GM21786 (cell line): ENCODE data around the gene SPPL2B.
"Not testable (repeated sequence)": the region's sequence is repeated elsewhere in the genome, so short reads cannot be mapped to it uniquely, and the experiment has no call there.

ENCODE experiments used
- ATAC-seq: cut with Tn5 transposase; IDR thresholded peaks from one replicate; pipeline ENCODE4 v1.9.1; 2021; ENCODE audit not compliant: unreplicated experiment

SPPL2B gene

DNA sequence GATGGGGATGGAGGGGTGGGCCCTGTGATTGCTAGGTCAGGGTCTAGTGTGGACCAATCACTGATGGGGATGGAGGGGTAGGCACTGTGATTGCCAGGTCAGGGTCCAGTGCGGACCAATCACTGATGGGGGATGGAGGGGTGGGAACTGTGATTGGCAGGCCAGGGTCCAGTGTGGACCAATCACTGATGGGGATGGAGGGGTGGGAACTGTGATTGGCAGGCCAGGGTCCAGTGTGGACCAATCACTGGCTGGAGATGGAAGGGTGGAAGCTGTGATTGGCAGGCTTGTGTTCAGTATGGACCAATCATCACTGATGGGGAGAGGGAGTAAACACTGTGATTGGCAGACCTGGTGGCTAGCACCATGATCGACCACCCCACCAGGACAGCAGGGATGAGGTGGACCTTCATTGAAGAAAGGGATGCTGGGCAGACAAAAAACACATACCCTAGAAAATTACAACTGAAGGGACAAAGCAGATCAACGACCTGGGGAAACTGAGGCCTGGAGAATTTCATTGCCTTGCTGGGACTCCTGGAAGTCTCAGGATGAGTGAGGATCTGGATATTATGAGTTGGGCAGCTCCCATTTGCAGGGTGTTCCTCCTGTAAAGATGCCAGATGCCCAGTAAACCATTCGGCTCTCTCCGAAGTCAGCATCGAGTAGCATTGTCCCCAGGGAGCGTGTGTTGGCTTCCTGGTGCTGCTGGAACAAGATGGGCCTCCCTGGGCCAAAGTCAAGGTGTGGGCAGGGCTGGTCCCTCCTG lies 47.1 kb downstream of the SPPL2B start:
- no peak for ATAC-seq

DNA sequence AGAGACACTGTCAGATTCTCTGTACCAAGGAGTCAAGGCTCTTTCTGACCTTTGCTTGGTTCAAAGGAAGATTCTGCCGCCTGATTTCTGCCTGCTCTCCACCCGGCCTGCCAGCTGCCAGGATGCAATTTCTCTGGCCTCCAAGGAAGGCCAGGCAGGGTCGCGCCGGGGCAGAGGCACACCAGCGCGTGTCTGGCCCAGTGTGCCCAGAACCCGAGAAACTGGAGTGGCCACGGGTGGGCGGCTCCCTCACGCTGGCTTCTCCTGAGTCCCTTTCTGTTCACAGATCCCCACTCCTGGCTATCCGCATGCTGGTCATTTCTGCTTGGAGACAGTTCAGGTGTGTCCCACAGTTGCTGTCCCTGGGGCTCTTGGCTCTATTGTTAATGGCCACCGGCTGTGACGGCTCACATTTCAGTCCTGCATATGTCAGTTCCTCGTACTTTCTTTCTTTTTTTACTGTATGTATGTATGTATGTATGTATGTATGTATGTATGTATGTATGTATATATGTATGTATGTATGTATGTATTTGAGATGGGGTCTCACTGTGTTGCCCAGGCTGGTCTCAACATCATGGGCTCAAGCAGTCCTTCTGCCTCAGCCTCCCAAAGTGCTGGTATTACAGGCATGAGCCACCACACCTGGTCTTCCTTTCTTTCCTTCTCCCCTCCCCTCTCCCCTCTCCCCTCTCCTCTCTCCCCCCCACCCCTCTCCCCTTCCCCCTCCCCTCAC lies 48.5 kb downstream of the SPPL2B start:
- ATAC-seq = no peak

DNA sequence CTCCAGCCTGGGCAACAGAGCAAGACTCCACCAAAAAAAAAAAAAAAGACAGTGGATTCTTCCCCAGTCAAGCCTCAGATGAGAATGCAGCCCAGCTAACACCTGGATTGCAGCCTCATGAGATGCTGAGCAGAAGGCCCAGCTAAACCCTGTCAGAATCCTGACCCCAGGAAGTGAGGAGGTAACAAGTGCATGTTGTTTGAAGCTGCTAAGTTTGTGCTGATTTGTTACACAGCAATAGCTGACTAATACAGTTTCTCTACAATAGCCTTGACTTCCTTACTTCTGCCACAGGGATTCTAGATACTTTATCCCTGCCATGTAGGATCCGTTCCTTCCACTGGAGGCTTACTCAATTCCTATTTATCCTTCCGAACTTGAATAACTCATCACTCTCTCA lies 52.1 kb downstream of the SPPL2B start:
- no peak for ATAC-seq

DNA sequence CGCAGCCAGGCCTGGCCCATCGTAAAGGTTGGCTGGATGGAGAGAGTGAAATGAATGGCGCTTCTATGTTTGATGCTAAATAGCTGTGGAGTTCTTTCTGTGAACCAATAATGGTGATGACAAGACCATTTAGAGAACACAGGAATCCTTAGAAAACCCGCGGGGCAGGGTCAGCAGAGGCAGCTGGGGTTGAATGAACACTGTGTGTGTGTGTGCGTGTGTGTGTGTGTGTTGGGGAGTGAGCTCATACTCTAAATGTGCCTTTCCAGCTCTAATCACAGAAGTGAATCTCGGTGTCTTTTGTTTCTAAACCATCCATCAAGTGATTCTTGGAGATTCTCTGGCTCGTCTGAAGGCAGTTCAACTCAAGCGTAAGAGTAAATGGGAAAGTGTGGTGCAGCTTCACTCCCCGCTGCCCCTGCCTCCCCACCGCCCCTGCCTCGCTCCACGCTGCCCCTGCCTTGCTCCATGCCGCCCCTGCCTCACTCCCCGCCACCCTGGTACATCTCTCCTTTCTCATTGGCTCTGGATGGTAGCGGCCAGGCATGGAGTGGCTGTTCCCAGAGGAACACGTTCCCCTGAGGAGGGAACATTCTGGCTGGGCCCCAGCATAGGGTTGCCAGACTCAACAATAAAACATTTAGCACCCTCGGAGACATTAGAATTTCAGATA lies 52.8 kb downstream of the SPPL2B start:
- ATAC-seq = no peak

DNA sequence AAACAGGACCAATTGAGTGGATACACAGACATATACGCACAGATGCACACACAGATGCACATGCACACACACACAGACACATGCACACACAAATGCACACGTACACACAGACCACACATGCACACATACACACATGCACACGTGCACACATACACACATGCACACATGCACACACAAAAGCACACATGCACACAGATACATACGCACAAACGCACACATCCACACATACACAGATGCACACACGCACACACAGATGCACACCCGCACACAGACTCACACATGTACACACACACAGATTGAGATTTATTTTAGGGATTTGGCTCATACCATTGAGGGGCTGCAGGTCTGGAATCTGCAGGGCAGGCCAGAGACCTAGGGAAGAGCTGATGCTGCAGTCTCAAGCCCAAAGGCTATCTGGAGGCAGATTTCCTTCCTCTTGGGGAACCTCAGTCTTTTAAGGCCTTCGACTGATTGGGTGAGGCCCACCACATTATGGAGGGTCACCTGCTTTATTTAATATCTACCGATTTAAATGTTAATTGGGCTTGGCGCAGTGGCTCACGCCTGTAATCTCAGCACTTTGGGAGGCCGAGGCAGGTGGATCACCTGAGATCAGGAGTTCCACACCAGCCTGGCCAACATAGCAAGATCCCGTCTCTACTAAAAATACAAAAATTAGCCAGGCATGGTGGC lies 54.2 kb downstream of the SPPL2B start:
- ATAC-seq = no peak

DNA sequence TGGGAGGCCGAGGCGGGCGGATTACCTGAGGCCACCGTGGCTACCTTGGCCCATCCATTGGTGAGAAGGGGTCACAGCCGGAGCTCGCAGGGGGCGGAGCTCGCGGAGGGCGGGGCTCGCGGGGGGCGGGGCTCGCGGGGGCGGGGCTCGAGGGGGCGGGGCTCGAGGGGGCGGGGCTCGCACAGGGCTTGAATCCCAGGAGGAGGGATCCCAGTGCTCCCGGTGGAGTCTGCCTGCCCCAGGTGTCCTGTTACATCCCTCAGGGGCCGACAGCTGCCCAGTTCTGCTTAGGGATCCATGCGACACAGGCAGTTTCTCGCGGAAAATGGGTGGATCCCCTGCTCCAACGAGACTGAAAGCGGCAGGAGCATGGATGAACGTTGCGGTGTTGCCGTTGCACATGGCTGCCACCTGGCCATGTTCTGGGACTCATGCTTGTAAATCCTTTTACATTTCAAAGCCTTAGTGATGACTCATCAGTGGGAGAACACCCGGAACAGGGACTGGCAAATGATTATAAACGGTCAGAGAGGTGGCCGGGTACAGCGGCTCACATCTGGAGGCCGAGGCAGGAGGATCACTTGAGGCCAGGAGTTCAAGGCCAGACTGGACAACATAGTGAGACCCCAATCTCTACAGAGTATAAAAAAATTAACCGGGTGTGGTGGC lies 56.7 kb downstream of the SPPL2B start:
- ATAC-seq = no peak

DNA sequence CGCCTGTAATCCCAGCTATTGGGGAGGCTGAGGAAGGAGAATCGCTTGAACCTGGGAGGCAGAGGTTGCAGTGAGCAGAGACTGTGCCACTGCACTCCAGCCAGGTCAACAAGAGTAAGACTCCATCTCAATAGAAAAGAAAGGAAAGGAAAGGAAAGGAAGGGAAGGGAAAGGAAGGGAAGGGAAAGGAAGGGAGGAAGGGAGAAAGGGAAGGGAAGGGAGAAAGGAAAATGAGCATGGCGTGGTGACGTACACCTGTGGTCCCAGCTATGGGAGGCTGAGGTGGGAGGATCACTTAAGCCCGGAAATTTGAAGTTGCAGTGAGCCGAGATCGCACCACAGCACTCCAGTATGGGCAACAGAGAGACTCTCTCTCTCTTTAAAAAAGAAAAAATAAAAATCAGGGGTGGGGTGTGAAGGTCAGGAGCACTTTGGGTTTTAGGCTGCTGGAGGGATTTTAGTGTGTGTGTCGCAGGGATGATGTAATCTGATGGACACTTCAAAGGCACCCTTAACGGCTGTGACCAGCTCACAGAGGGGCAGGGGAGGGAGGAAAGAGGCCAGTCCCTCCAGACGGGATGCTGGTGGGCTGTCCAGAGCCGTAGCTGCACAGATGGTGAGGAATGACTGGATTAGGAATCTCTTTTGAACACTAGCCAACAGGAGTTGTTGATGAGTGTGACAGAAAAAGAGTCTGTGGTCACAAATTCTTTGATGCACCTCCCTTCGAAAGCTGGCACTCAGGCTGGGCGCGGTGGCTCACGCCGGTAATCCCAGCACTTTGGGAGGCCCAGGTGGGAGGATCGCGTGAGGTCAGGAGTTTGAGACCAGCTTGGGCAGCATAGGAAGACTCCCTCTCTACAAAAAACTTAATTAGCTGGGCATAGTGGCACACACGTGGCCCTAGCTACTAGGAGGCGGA lies 59.1 kb downstream of the SPPL2B start:
- ATAC-seq = no peak

DNA sequence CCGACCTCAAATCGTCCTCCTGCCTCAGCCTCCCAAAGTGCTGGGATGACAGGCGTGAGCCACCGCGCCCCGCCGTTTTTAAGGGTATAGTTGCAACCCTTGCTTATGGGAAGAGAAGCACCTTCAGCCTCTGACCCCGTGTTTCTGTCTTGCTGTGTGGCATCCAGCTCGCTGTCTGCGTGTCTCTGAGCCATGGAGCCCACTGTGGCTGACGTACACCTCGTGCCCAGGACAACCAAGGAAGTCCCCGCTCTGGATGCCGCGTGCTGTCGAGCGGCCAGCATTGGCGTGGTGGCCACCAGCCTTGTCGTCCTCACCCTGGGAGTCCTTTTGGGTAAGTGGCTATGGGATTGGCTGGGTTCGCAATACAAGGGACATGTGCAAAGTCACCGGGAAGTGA lies 61.1 kb downstream of the SPPL2B start:
- ATAC-seq = no peak

DNA sequence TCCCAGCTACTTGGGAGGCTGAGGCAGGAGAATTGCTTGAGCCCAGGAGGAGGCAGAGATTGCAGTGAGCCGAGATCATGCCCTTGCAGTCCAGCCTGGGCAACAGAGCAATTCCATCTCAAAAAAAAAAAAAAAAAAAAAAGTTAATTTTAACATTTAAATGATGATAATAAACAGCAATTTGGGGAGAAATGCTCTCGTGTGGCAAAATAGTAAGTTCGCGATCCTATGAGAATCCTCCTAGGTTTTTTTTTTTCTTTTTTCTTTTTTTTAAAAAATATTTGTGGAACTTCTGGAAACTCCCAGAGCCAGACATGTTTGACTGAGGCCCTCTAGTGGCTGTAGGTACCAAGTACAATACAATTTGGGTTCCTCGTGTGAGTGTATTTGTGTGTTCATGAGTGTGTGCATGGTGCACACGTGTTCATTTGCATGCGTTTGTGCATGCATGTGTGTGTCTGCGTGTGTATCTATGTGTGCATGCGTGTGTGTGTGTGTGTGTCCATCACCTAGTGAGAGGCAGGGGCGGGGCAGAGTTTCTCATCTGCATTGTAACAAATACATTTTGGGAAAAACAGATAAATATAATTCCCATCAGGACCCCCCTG lies 62.7 kb downstream of the SPPL2B start:
- ATAC-seq = no peak

DNA sequence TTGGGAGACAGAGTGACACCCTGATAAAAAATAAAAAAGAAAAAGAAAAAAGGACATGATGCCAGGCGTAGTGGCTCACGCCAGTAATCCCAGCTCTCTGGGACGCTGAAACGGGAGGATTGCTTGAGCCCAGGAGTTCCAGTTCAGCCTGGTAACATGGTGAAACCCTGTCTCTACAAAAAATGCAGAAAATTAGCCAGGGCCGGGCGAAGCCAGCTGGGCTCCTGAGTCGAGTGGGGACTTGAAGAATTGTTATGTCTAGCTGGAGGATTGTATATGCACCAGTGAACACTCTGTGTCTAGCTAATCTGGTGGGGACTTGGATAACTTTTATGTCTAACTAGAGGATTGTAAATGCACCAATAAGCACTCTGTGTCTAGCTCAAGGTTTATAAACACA lies 63.9 kb downstream of the SPPL2B start:
- no peak for ATAC-seq

DNA sequence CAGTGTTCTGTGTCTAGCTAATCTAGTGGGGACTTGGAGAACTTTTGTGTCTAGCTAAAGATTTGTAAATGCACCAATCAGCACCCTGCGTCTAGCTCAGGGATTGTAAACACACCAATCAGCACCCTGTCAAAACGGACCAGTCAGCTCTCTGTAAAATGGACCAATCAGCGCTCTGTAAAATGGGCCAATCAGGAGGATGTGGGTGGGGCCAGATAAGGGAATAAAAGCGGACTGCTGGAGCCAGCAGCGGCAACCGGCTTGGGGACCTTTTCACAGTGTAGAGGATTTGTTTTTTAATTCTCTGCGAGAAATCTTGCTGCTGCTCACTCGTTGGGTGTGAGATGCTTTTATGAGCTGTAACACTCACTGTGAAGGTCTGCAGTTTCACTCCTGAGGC lies 64.4 kb downstream of the SPPL2B start:
- ATAC-seq = not testable (repeated sequence)

DNA sequence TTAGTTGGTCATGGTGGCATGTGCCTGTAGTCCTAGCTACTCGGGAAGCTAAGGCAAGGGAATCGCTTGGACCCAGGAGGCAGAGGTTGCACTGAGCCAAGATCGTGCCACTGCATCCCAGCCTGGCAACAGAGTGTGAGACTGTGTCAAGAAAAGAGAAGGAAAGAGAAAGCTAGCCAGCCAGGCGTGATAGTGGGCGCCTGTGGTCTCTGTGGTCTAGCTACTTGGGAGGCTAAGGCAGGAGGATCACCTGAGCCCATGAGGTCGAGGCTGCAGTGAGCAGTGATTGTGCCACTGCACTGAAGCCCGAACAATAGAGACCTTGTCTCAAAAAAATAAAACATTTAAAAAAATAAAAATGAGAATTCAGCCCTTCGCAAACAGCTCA lies 65.6 kb downstream of the SPPL2B start:
- ATAC-seq = no peak

DNA sequence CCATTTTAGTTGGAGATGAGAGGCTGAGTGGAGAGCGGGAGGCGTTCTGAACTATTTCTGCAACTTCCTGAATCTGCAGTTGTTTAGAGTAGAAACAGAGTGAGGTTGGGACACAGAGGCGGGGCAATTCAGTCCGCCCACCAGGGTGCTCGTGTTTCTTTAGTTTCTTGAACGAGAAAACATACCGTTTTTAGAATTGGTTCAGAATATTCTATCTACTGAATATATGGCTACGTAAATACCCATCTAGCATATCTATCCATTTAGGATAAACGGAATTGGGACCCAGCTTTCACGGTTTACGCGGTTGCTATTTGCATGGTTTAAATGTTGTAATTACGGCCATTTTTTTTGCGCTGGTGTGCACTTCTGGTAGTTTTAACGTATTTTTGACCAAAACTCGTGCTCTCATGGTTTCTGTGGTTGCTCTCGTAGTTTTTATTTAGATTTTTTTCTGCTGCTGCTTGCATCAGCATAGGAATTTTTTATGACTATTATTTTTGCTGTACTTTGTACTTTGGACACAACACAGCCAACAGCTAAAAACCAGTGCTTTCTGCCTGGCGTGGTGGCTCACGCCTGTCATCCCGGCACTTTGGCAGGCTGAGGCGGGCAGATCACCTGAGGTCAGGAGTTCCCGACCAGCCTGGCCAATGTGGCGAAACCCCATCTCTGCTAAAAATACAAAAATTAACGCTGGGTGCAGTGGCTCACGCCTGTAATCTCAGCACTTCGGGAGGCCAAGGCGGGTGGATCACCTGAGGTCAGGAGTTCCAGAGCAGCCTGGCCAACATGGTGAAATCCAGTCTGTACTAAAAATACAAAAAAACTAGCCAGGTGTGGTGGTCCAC lies 66.2 kb downstream of the SPPL2B start:
- no peak for ATAC-seq

DNA sequence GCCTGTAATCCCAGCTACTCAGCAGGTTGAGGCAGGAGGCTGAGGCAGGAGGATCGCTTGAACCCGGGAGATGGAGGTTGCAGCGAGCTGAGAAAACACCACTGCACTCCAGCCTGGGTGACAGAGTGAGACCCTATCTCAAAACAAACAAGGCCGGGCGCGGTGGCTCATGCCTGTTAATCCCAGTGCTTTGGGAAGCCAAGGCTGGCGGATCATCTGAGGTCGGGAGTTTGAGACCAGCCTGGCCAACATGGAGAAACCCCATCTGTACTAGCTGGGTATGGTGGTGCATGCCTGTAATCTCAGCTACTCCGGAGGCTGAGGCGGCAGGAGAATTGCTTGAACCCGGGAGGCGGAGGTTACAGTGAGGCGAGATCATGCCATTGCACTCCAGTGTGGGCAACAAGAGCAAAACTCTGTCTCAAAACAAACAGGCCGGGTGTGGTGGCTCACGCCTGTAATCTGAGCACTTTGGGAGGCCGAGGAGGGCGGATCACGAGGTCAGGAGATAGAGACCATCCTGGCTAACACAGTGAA lies 66.9 kb downstream of the SPPL2B start:
- ATAC-seq = not testable (repeated sequence)

DNA sequence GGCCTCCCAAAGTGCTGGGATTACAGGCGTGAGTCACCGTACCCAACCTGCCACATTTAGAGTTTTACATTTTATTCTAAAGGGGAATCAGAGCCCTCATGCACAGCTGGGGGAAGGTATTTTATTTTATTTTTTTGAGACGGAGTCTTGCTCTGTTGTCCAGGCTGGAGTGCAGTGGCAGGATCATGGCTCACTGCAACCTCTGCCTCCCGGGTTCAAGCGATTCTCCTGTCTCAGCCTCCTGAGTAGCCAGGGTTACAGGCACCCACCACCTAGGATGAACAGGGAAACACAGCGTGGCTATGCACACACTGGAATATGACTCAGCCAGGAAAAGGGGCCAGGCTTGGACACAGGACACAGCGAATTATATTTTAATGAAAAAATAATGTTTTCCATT lies 68.7 kb downstream of the SPPL2B start:
- ATAC-seq = not testable (repeated sequence)

DNA sequence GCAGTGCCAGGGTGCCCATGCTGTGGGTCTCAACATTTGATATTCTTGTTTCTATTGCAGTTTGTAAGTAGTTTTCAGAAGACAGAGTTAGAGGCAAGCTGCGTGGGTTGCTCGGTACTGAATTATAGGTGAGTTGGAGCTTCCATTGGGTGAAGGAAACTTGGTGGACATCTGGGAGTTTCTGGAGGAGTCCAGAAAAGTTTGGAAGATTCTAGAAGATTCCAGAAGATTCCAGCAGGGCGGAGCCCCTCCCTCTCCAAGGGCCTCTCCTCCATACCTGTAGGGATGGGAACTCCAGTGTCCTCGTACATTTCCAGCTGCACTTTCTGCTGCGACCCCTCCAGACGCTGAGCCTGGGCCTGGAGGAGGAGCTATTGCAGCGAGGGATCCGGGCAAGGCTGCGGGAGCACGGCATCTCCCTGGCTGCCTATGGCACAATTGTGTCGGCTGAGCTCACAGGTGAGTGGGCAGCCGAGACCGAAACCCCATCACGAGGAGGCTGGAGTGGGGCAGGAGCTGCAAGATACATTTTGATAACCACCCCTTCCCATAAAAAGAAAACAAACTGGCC lies 70.3 kb downstream of the SPPL2B start:
- ATAC-seq = no peak

DNA sequence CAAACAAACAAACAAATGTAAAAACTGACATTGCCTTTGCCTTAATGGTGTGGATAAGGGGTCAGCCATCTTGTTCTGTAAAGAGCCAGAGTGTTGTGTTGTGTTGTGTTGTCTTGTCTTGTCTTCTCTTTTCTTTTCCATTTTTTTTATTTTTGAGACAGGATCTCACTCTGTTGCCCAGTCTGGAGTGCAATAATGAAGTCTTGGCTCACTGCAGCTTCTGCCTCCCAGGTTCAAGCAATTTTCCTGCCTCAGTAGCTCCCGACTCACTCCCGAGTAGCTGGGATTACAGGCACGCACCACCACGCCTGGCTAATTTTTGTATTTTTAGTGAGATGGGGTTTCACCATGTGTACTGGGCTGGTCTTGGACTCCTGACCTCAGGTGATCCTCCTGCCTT lies 71.1 kb downstream of the SPPL2B start:
- no peak for ATAC-seq
